Measurements from ENCODE around the gene TPRN. TPM values are rescaled to one million over a fixed set of nuclear protein-coding genes. Genes with fewer than 3 reads are reported as not detected.

TPRN gene
- total and polyA plus RNA-seq, 9 of the 15 experiments (the other 6 are each of a cell fraction or from before 2014, with no cell fraction given) = 0.31 to 31.9 (median 4.4) TPM

DNA sequence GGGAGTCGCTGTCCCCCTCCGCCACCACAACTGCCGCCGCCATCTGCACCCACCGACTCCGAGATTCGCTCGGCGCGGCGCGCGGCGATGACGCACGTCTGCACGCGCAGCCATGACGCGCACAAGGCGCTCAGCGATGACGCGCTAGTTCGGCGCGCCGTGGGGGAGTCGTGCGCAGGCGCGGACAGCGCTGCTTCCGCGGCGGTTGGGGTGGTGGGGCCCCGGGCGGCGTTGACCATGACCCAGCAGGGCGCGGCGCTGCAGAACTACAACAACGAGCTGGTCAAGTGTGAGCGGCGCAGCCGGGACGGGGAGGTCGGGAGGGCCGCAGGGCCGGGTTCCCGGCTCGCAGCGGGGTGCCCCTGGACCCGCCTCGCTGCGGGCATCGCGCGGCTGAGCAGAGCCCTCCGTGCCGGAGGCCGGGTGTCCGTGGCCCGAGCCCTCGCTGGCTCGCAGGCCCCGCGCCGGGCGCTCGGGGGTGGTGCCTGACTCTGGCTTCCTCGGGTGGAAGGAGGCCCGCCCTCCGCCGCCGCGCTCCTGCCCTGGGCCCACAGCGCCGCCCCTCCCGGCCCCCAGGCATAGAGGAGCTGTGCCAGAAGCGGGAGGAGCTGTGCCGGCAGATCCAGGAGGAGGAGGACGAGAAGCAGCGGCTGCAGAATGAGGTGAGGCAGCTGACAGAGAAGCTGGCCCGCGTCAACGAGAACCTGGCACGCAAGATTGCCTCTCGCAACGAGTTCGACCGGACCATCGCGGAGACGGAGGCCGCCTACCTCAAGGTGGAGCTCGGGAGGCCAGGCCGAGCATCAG, 11.8 kb downstream of the TPRN start, which contains the start of the genes ANAPC2 and SSNA1 (continued):
- TF ChIP-seq ELK1 (CRISPR knock-in tag; IDR thresholded peaks at IDR 0.05) = no peak
- TF ChIP-seq, protein P1, sequence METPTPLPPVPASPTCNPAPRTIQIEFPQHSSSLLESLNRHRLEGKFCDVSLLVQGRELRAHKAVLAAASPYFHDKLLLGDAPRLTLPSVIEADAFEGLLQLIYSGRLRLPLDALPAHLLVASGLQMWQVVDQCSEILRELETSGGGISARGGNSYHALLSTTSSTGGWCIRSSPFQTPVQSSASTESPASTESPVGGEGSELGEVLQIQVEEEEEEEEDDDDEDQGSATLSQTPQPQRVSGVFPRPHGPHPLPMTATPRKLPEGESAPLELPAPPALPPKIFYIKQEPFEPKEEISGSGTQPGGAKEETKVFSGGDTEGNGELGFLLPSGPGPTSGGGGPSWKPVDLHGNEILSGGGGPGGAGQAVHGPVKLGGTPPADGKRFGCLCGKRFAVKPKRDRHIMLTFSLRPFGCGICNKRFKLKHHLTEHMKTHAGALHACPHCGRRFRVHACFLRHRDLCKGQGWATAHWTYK (CRISPR knock-in tag; IDR thresholded peaks at IDR 0.05) = peak; percentile 29; the same call in 1 of the 2 replicates
- TF ChIP-seq PRMT5 (CRISPR knock-in tag; IDR thresholded peaks at IDR 0.05) = no peak
- TF ChIP-seq PML (IDR thresholded peaks at IDR 0.05; ENCODE audit: low read length) = 0 out of 2 replicates have a peak, but pooled peaks have one; percentile 42
- no peak for TF ChIP-seq CBFB (CRISPR knock-in tag; IDR thresholded peaks at IDR 0.05)
- no peak for TF ChIP-seq PTRF (tag; IDR thresholded peaks at IDR 0.05)
- TF ChIP-seq ZBTB1 (CRISPR knock-in tag; IDR thresholded peaks at IDR 0.05; ENCODE audit: borderline replicate concordance, low read depth) = no peak
- no peak for TF ChIP-seq RNF2 (IDR thresholded peaks at IDR 0.05)
- TF ChIP-seq MYBL2 (IDR thresholded peaks at IDR 0.05; ENCODE audit: low read depth) = no peak
- no peak for TF ChIP-seq MYBL2 (CRISPR knock-in tag; IDR thresholded peaks at IDR 0.05; ENCODE audit: borderline replicate concordance)
- no peak for TF ChIP-seq NR4A1 (CRISPR knock-in tag; IDR thresholded peaks at IDR 0.05)
- TF ChIP-seq NR4A1 (tag; IDR thresholded peaks at IDR 0.05) = peak; percentile 72; the same call in 1 of the 2 replicates
- no peak for TF ChIP-seq CC2D1A (IDR thresholded peaks at IDR 0.05)
- no peak for TF ChIP-seq RFX1 (IDR thresholded peaks at IDR 0.05)
- no peak for TF ChIP-seq RBM34 (IDR thresholded peaks at IDR 0.05; ENCODE audit: borderline replicate concordance, insufficient read depth, low read length)
- TF ChIP-seq FOXP4 (CRISPR knock-in tag; IDR thresholded peaks at IDR 0.05; ENCODE audit: borderline replicate concordance) = no peak
- TF ChIP-seq DDX20 (tag; IDR thresholded peaks at IDR 0.05; ENCODE audit: low read depth) = no peak
- TF ChIP-seq CREM (IDR thresholded peaks at IDR 0.05; ENCODE audit: low read depth) = peak; percentile 100
- TF ChIP-seq, protein P2, sequence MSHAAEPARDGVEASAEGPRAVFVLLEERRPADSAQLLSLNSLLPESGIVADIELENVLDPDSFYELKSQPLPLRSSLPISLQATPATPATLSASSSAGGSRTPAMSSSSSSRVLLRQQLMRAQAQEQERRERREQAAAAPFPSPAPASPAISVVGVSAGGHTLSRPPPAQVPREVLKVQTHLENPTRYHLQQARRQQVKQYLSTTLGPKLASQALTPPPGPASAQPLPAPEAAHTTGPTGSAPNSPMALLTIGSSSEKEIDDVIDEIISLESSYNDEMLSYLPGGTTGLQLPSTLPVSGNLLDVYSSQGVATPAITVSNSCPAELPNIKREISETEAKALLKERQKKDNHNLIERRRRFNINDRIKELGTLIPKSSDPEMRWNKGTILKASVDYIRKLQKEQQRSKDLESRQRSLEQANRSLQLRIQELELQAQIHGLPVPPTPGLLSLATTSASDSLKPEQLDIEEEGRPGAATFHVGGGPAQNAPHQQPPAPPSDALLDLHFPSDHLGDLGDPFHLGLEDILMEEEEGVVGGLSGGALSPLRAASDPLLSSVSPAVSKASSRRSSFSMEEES (CRISPR knock-in tag; IDR thresholded peaks at IDR 0.05) = no peak
- TF ChIP-seq MBD2 (IDR thresholded peaks at IDR 0.05; ENCODE audit: borderline replicate concordance, low read depth) = peak; percentile 88
- no peak for TF ChIP-seq ZNF184 (CRISPR knock-in tag; IDR thresholded peaks at IDR 0.05)
- no peak; the same call in 1 of the 2 replicates for TF ChIP-seq KLF13 (tag; IDR thresholded peaks at IDR 0.05; ENCODE audit: borderline replicate concordance, low read depth)
- TF ChIP-seq LCOR (CRISPR knock-in tag; IDR thresholded peaks at IDR 0.05) = no peak
